Activated CD4-positive, alpha-beta T cell treated with anti-CD3 and anti-CD28 coated beads, Interleukin-2, amount 50 U/mL, for 24 hours (primary cell): ENCODE results near the gene CLIP4.

Source experiments
- DNase-seq, 2 donors: peaks; one replicate each; pipeline ENCODE4 v3.0.0-alpha.2; 2020; ENCODE audit warnings: low read depth in 1 of 2, low spot score in 1 of 2

The CLIP4 gene

DNA sequence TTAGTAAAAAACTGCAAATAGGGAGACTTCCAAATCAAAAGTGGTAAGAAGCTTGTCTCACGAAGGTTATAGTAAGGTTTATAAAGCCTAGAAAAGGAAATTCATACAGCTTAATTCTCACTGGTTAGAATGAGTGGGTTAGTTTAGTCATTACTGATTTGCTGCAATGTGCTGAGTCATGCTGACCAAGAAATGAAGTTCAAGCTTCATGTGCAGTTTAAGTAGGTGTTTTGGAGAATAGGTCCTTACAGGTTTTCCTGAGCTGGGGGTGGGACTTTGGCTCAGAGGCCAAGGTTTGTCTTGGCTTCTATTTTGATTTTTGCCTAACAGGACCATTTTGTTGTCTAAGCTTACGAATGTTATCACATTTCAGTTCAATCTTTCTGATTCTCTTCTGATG, 15.1 kb downstream of the CLIP4 start:
- DNase-seq, result peak in 1 of 2 donors; percentile 21

DNA sequence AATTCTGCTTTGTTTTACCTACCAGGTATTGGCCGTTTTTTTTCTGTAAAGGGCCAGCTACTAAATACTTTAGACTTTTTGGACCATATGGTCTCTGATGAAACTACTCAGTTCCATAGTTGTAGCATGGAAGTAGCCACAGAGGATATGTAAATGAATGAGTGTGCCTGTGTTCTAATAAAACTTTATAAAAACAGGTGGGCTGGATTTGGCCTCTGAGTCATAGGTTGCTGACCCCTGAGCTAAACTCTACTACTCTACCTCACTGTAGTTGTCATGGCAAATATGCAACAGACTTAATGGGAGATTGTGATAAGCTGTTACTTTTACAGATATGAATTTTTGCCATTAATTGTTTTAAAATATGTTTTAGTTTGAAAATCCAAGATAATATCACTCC, 19.7 kb downstream of the CLIP4 start:
- no peak for DNase-seq

DNA sequence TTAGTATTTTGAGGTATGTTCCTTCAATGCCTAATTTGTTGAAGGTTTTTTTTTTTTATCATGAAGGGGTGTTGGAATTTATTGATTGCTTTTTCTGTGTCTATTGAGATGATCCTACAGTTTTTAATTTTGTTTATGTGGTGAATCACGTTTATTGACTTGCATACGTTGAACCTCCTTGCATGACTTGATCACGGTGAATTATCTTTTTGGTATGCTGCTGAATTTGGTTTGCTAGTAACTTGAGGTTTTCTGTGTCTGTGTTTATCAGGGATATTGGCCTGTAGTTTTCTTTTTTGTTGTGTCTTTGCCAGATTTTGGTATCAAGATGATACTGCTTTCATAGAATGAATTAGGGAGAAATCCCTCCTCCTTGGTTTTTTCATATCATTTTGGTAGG, 23.9 kb downstream of the CLIP4 start:
- DNase-seq, result no peak

DNA sequence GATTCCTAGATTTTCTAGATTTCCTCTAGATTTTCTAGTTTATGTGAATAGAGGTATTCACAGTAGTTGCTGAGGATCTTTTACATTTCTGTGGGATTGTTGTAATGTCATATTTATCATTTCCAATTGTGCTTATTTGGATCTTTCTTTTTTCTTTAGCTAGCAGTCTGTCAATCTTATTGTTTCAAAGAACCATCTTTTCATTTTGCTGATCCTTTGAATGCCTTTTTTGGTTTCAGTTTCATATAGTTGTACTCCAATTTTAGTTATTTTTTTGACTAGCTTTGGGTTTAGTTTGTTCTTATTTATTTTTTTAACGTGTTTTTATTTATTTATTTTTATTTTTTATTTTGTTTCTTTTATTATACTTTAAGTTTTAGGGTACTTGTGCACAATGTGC, 24.5 kb downstream of the CLIP4 start:
- no peak for DNase-seq

DNA sequence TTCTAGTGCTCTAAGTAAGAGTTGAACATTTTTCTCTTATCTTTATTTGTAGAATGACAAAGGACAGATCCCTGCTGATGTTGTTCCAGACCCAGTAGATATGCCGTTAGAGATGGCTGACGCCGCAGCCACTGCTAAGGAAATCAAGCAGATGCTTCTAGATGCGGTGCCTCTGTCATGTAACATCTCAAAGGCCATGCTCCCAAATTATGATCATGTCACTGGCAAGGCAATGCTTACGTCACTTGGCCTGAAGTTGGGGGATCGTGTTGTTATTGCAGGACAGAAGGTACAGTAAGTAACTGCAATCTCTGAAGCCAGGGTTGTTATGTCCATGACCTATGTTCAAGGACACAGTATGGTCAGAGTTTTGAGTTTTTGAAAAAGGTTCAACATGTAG, 28.4 kb downstream of the CLIP4 start:
- no peak for DNase-seq

DNA sequence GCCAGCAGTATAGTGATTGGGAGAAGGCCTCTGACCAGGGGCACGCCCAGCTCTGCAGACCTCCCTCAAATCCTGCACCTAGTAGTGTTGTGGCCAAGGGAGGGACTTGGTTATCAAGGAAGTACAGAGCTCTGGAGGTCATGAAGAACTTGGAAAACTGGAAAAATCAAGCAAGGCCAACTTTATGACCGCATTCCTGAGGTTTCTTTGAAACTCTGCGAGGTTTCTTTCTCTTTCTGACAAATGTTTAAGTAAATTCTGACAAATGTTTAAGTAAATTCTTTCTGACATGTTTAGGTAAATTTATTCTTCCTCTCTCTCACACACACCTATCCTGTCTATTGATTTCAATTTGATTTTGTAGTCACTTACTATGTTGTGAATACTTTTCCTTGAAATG, 31.0 kb downstream of the CLIP4 start:
- DNase-seq, result no peak

DNA sequence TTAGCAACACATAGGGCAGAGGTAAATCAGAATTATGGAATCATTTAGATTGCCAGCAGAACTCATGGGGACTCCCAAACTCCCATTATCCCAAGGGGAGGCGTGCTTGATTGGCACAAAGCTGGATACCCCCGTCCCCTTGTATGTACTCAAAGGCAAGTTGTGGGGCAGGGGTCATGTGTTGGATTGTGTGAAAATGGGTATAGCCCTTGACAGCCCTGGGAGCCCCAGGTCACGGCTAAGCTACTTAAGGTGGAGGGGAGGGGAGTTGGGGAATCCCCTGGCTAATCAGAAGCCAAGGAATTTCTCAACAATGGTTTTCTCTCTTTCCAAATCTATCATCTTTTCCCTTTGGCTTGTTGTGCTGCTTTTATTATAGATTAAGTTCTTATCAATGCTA, 32.7 kb downstream of the CLIP4 start:
- no peak for DNase-seq

DNA sequence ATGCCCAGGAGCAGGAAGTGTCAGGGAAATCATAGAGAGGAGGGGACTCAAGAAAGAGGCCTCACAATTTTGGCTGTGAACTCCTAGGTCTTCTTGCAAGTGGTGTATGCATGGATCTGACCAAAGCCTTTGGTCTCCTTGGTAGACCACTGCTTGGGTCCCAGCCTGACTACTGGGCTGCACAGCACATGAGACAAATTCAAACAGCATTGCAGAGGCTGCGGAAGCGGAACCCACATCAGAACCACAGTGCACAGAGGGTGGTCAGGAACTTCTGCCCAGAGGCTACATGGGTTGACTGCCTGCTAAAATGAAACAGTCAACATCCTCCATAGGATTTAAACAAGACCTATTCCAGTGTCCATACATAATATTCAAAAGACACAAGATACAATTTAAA, 39.4 kb downstream of the CLIP4 start:
- no peak for DNase-seq

DNA sequence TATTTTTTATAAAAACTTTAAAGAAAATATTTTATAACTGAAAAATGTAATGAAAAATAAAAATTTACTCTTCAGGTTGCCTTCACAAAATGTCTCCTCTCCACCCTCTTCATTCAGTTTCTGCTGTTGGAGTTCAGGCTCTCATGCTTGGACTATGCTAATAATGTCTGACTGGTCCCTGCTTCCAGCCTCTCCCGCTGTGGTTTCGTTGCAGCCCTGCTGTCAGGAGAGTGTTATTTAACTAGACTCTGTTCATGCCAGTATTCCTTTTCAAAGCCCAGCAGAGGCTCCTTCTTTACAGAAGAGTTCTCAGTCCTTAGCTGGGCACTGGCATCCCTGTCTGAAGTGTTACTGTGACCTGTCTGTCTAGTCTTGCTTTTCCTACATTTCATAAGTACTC, 40.4 kb downstream of the CLIP4 start:
- no peak for DNase-seq

DNA sequence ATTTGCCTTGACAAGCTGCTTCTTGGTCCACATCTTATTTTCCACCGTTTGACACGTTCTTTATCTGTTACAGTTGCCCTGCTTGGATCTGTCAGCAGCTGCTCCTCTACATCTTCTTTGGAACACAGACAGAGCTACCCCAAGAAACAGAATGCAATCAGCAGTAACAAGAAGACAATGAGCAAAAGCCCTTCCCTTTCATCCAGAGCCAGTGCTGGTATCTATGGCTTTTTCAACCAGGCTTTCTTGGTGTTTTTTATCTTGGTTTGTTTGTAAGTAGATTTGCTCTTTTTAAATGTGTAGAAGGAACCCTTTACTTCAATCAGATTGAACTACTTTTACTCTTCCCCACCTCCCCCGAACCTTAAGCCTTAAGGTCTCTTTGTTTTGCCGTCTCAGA, 41.9 kb downstream of the CLIP4 start:
- DNase-seq, result no peak

DNA sequence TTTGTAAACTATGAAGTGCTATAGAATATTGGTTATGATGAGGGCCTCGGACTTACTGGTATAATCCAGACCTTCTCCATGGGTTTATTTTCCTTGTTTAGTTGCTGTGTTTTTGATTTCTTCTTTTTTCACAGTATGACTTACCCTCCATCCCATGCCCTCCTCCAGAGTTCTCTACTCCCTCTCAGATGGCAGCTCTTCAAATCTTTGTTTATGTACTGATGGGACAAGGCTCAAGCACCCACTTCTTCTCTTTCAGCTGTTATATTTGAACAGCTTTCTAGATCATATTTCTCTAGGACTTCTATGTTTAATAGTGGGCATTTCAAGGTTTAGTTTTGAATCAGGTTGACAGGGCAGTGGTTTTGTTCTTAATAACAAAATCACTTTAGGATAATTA, 43.9 kb downstream of the CLIP4 start:
- DNase-seq, result no peak

DNA sequence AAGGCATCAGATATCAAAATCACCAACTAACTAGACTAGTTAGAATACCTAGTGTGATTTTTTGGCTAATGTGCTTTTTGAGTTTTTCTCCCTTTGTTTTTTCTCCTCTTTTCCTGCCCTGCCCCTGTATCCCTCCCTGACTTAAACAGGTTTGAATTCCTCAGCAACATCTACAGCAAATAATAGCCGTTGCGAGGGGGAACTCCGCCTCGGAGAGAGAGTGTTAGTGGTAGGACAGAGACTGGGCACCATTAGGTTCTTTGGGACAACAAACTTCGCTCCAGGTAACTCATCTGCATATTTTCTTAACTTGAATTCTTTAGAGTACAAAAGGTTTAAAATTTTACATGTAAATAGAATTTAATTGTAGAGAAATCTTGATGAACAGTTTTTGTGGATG, 45.0 kb downstream of the CLIP4 start:
- no peak for DNase-seq

DNA sequence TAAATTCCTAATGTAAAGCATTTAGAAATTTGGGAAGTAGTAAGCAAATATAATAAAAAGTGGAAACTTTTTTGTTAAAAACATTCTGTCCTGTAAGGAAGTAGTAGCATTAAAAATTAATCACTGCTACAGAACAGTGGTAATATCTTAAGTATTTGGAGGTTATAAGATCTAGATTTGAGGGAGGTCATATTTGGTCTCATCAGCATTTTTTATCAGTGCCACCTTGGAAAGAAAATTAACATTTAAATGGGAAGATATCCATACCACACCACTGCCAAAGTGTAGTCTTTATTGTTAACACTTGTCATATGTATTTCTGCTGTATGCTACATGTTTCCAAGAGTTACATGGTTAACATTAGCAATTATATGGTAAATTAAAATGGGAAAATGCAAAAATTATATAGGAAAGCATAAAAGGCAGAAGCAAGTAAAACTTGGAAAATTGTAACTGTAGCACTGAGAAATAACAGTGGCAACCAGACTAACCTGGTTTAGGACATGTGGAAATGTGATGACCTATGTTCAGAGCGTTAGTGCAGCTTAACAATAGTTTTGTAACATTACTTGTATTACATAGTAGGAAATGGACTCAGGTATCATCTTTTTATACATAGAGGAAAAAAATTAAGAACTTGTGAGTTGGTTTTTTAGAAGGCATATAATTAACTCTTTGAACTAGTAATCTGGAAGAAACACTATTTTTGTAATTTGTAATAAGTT, 47.2 kb downstream of the CLIP4 start:
- no peak for DNase-seq

DNA sequence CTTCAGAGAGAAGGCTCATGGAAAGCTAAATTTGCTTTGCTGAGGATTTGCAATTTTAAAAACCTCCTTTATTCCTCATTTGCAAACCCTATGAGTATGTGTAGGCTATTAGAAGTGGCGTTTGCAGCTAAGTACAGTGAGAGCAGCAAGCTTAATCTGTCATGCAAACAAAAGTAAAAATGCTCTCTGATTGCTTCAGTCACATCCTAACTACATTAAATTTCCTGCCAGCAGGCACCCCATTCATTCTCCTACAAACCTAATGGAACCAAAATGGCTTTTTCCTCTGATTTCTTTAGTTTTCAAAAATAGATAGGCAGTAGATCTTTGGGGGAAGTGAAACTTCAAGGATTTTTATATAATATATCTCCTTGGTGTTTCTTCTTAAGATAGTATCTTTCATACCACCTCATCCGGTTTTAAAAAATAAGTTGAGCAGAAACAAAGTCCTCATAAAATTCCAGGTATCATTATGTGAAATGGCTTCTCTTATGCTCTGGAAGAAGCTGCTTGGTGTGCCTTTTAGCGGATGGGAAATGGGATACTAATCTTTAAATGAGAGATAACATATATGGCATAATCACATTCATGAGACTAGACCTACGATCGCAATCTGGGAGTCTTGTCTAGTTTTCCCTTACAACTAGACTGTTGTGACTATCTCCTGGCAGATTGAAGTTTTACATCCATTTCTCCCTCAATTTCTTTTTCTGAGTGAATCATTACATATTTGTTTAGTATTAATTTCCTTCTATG, 49.1 kb downstream of the CLIP4 start:
- no peak for DNase-seq

DNA sequence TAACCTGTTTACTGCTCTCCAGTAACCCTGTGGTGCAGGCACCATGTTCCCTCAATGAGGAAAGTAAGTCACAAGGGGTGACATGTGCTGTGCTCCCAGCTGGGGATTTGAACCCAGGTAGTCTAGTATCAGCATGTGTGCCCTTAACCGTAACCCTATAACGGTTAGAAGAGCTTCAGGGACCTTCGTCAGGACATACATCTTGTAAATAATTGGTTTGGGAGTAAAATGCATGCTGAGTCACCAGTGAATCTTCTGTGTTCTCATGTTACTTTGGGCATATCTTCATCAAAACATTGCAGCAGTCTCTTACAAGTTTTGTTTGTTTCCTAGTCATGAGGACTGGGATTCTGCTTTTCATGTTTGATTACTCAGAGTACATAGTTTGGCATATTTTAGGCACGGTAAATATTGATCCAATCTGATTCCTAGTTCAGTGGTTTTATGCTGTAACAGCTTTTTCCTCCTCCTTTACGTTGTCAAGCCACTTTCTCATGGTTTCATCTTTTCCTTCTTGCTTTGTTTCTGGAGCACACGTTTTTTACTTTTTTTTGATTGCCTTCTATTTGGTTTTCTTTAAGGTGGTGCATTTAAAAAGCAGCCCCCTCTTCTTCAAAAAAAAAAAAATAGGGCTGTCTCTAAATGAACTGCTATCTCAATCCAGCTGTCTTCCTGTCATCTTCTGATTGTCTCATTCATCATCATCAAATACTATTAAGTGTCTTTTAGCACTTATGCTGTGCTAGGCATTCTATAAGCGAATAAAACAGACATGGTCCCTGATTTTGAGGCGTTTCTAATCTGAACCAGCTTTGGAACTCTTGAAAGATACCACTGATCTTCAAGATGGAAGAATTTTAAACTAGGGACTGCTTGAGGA, 50.4 kb downstream of the CLIP4 start:
- DNase-seq, result no peak

DNA sequence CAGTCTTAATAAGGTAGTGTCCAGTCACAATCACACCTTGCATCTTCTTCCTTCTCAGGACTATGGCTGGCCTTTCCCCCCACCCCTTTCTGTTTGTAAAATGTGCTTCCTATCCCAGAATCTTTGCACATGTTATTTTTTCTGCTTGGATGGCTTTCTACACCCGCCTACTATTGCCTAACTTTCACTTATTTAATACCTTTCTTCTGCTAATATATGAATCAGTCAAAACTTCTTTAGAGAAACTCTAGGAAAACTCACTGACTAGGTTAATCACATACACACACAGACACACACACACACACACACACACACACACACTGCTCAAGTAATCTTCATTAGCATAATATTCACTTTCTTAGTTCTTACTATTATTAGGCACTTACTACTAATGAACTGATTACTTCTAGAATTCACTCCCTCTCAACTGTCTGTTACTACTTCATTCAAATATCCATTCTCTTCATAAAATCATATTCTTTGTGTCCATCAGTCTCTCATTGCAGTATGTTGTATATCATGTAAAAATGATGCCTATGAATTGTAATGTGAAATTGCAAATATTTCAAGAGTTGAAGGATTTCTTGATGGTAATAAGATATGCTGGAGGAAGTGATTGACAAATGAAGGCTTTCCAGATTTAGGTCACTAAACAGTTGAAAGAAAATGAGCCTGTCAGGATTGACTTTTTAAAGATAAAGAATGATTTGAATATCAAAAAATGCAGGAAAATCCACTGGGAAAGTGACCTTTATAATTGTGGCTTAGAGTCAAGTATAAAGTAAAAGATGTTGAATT, 51.2 kb downstream of the CLIP4 start:
- no peak for DNase-seq

DNA sequence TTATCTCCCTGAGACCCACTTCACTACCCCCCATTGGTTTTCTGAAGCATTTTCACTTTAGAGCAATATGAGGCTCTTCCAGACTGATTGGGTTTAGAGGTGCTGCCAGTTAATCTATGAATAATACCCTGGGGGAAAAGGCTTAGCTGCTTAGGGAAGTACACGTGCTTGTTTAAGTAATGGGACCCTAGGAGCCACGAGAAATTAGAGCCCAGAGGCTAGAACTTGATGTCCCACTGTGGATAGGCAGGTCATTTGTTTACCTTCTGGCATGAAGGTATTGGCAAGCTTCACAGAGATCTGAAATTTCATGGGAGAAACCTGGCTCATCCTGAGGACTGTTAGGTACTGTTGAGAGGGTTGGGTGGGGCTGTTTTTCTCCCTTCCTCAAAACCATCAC, 59.7 kb downstream of the CLIP4 start:
- DNase-seq, result no peak

DNA sequence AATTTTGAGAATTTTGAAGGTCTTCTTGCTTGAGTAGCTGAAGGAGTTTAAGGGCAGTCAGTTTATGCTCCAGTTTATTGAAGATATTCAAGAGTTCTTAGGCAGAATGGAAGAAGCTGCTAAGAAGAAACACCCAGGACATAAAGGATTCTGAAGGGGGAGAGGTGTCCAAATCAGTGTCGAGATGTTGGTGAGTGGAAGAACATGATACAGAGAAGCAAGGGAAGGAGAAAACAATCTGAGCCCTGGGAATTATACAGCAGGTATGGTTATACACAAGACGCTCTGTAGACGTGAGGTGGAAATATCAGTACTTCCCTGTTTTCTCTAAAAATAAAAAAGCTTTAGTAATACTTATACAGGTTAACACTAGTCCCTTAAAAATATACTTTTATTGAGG, 60.1 kb downstream of the CLIP4 start:
- DNase-seq, result no peak

DNA sequence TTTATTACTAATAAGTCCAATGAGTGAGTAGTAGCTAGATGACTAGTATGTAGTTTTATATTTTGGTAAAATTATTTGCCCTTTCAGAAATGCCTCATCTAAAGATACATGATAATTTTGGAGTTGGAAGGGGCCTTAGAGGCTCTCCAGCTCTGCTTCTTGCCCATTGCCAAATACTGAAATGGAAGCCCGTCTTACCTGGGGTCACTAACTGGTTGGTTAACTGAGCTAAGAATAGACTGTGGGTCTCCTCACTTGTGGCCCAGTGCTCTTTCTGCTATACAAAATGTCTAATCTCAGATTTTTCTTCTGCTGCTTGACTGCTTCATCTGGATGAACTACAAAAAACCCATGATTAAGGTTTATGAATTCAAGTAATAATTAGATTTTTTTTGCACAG, 67.1 kb downstream of the CLIP4 start:
- DNase-seq, result no peak

DNA sequence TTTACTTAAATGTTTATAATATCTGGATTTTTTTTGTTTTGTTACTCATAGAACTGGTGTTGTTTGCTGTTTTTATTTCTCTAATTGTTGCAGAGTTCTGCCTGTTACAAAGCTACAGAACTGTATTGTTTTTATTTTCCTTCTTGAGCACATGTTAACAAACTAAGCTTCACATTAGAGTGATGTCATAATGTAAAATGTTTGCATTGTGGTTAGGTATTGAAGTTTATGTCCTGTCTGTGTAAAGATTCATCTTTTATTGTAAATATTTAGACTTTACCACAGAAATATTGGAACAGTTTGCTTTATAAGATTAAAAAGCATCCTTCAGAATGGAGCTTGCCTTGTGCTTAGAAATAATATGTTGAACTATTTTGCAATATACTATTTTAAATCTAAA, 67.7 kb downstream of the CLIP4 start:
- DNase-seq, result no peak

DNA sequence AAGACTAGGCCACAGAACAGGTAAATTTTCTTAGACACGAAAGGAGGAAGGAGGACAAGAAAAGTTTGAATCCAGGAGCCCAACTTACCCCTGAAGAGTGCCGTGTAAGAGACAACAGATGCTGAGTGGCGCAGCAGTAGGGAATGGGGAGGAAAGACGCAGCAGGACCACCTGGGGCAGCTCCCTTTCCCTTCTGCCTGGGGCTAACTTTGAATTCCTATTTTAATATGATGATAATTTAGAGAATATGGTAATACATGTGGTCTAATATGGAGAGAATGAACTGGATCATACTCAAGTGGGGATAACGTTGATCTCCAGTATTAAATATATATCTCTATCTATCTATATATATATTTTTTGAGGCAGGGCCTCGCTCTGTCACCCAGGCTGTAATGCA, 69.3 kb downstream of the CLIP4 start:
- no peak for DNase-seq
